Retinal pigment epithelial cell (primary cell): Measurements from ENCODE around the gene PI4K2A.
A peak's percentile ranks its signal among the peaks of the same experiment; 100 is the strongest.

ENCODE experiments used
- DNase-seq: peaks from one replicate; pipeline ENCODE4 v3.0.0-alpha.2; 2010; ENCODE audit warnings: low read depth
- H3K4me3 ChIP-seq: 2 replicates; pipeline ENCODE4 v1.5.1; 2011; ENCODE audit warnings: mild to moderate bottlenecking, low read length, control low read depth, moderate library complexity
- CTCF ChIP-seq: conservative IDR thresholded peaks from 2 replicates; pipeline ENCODE4 v1.5.1; 2011; ENCODE audit warnings: low read depth, low read length, control low read depth, inconsistent platforms

Gene PI4K2A

GRCh38 chr10:97708976-97709946 lies 68.8 kb downstream of the PI4K2A start:
- TF ChIP-seq CTCF, result peak; percentile 81
- H3K4me3 ChIP-seq, result no peak overlapping the region
- no peak for DNase-seq

DNA sequence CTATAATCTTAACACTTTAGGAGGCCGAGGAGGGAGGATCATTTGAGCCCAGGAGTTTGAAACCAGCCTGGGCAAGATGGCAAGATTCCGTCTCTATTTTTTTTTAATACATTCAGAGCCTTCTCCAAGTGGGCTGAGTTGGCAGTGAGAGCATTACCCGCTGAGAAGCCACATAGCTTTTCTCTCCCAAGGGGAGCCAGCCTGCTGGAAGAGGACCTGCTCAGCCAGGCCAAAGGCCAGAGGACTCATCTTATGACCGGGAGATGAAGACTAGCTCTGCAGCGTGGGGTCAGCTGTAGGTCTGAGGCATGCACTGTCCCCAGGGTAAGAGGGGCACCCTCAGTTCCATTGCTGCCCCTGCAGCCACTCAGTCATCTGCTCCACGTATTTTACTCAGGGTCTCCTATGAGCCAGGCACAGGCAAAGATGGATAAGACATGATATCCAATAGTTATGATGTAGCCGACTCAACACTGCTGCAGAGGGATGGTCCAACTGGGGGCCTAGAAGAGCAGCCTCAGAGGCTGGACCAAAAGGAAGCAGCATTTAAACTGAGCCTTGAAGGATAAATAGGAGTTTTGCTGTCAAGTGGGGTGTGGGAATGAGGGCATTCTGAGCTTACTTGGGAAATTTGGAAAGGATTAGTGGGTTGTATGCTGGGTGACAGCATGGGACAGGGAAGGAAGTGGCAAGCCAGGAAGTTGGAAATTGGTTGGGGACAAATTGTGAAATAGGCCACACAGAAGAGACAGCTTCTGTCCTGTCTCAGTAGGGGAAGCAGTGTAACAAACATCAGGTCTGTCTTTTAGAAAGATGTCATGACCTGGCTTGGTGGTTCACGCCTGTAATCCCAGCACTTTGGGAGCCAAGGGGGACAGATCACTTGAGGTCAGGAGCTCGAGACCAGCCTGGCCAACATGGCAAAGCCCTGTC lies 71.4 kb downstream of the PI4K2A start:
- TF ChIP-seq CTCF, result no peak
- DNase-seq, result no peak
- no peak overlapping the region for H3K4me3 ChIP-seq

- no peak for TF ChIP-seq CTCF
- no peak for DNase-seq
- H3K4me3 ChIP-seq, result peak within 1 kb of the TSS; percentile 64
Measured at GRCh38 chr10:97713339-97713825, 72.9 kb downstream of the PI4K2A start, which contains the start of gene MARVELD1. Gene MARVELD1 (plus strand): TSS chr10:97713730. CDS start chr10:97713877, 147 bp downstream.

DNA sequence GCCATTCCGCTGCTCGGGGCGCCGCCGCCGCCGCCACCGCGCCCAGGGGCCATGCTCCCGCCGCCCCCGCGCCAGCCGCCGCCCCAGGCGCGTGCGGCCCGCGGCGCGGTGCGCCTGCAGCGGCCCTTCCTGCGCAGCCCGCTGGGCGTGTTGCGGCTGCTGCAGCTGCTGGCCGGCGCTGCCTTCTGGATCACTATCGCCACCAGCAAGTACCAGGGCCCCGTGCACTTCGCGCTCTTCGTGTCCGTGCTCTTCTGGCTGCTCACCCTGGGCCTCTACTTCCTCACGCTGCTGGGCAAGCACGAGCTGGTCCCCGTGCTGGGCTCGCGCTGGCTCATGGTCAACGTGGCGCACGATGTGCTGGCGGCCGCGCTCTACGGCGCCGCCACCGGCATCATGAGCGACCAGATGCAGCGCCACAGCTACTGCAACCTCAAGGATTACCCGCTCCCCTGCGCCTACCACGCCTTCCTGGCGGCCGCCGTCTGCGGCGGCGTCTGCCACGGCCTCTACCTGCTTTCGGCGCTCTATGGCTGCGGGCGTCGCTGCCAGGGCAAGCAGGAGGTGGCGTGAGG lies 73.4 kb downstream of the PI4K2A start:
- peak; percentile 27 for TF ChIP-seq CTCF
- peak overlapping the region; percentile 64 for H3K4me3 ChIP-seq
- DNase-seq, result no peak

DNA sequence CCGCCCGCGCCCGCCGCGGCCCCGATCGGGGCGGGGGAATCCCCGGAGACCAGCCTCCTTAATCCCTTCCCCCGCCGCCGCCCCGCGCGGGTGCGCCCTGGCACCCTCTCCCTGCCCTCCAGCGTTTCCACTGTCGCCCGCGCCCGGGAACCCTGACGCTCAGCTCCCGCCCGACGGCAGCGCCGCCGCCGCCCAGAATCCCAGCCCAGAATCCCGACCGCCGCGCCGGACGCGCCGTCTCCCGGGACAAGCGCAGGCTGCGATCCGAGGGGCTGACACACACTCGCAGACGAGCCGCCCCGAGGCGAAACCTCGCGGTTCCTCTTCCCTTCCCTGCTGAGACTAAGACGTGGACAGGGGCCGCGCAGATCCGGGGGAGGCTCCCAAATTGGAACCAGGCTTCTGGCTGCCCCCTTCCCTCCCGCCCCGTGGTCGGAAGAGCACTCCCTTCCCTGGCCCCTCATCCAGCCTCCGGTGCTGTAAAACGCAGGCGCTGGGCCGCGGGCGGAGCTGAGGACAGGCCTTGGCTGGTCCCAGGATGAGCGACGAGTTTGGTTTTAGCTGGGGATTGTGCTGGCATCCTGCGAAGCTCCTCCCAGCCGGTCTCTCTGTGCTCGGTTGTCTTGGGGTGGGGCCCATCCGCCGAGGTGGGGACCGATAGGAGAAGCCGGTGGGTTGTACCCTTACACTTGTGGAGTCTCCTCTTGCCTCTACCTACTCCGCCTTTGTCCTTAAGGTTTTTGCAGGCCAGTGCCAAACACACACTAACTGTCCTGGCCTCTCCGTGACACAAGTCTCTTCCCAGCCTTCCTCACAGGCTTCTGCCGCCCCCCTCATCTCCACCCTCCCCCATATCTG lies 74.2 kb downstream of the PI4K2A start:
- TF ChIP-seq CTCF, result no peak
- peak overlapping the region; percentile 64 for H3K4me3 ChIP-seq
- DNase-seq, result no peak
